GM12875 (cell line): Measurements from ENCODE around the gene DUSP16.

Experiments used
- H3K4me3 ChIP-seq: one replicate; pipeline ENCODE4 v1.5.1; 2011; ENCODE audit warnings: low read depth, low read length, control low read depth
- CTCF ChIP-seq: IDR thresholded peaks from 2 replicates; pipeline ENCODE4 v1.5.1; 2011; ENCODE audit warnings: low read depth, mild to moderate bottlenecking, control low read depth, inconsistent platforms, low read length, moderate library complexity, borderline replicate concordance; ENCODE audit not compliant: insufficient read depth

The DUSP16 gene

GRCh38 chr12:12501121-12501520 lies 61.5 kb downstream of the DUSP16 start:
- no peak for TF ChIP-seq CTCF

GRCh38 chr12:12499909-12500604 lies 62.6 kb downstream of the DUSP16 start:
- H3K4me3 ChIP-seq, result no peak overlapping the region
- TF ChIP-seq CTCF, result no peak

More at GRCh38 chr12:12501121-12501520, 61.5 kb downstream of the DUSP16 start:
- H3K4me3 ChIP-seq, result no peak overlapping the region

GRCh38 chr12:12498210-12498609 lies 64.5 kb downstream of the DUSP16 start:
- no peak for TF ChIP-seq CTCF
- no peak overlapping the region for H3K4me3 ChIP-seq

- TF ChIP-seq CTCF, result no peak
- H3K4me3 ChIP-seq, result no peak overlapping the region
Observed at GRCh38 chr12:12495536-12495935, 67.1 kb downstream of the DUSP16 start.

GRCh38 chr12:12492547-12492946 lies 70.1 kb downstream of the DUSP16 start:
- TF ChIP-seq CTCF, result no peak
- H3K4me3 ChIP-seq, result no peak overlapping the region

- no peak for TF ChIP-seq CTCF
- no peak overlapping the region for H3K4me3 ChIP-seq
Observed at GRCh38 chr12:12491606-12492005, 71.1 kb downstream of the DUSP16 start.

GRCh38 chr12:12488823-12489550 lies 73.7 kb downstream of the DUSP16 start:
- TF ChIP-seq CTCF, result no peak
- no peak overlapping the region for H3K4me3 ChIP-seq
